Thyroid gland (tissue), 4 donors: ENCODE measurements around the gene MYOM3. TPM values are rescaled to one million over a fixed set of nuclear protein-coding genes. Genes with fewer than 3 reads are reported as not detected.

ENCODE experiments used
- DNase-seq, 2 donors: peaks; one replicate each; pipeline ENCODE4 v3.0.0-alpha.2; 2019
- H3K27ac ChIP-seq, 3 donors: fragments of 200-600 bp; sonication (generic); 1 replicate in 2 of 3; 2 replicates in 1 of 3; pipeline ENCODE4 v1.5.1; 2016 to 2019; ENCODE audit warnings: mild to moderate bottlenecking in 1 of 3, moderate library complexity in 1 of 3
- H3K27me3 ChIP-seq: fragments of 200-600 bp; sonication (generic); one replicate; pipeline ENCODE4 v1.5.1; 2019
- H3K36me3 ChIP-seq, 2 donors: fragments of 200-600 bp; sonication (generic); one replicate each; pipeline ENCODE4 v1.5.1; 2016 to 2019
- H3K4me1 ChIP-seq, 2 donors: fragments of 200-600 bp; sonication (generic); one replicate each; pipeline ENCODE4 v1.5.1; 2017 to 2019
- H3K4me3 ChIP-seq, 3 donors: fragments of 200-600 bp; sonication (generic); replicated peaks in 1 of 3; 1 replicate in 2 of 3; 2 replicates in 1 of 3; pipeline ENCODE4 v1.5.1; 2016; ENCODE audit warnings: mild to moderate bottlenecking in 1 of 3
- H3K9me3 ChIP-seq: fragments of 200-600 bp; sonication (generic); one replicate; pipeline ENCODE4 v1.5.1; 2017
- CTCF ChIP-seq, 6 experiments: fragments of 200-600 bp in 3 of 6; fragments of 450-650 bp in 3 of 6; sonication (generic) in 3 of 6; IDR thresholded peaks; one replicate each; pipeline ENCODE4 v1.5.1; 2016 to 2019; ENCODE audit warnings: antibody characterized with exemption in 6 of 6, mild to moderate bottlenecking in 2 of 6, inconsistent platforms in 1 of 6, moderate library complexity in 1 of 6
- POLR2A ChIP-seq, 2 donors: fragments of 450-650 bp; IDR thresholded peaks; one replicate each; pipeline ENCODE4 v1.6.1; 2017; ENCODE audit warnings: antibody characterized with exemption in 2 of 2, mild to moderate bottlenecking in 2 of 2, moderate library complexity in 1 of 2
- WGBS, 2 donors: methylation state at CpG; one replicate each; pipeline ENCODE4 v1.1.5; 2017; 5-methylcytosine and 5-hydroxymethylcytosine counted together
- intact Hi-C: fragments of 100-400 bp; cut with DNase I; formaldehyde crosslinking; loops from one replicate; pipeline ENCODE4 v1.15.1; 2023
- total RNA-seq, 4 donors: library from RNA; depleted of rRNA; stranded (reverse); fragments of >200 nt; gene quantifications; one replicate each; pipeline ENCODE4 v1.2.3, GENCODE V29; 2016

Gene MYOM3
- total RNA-seq, 4 donors from 2014 or later = 0.11 to 0.54 TPM; not detected in 2

GRCh38 chr1:24126018-24126671 lies 14.2 kb upstream of the MYOM3 start:
- Histone ChIP-seq H3K27ac (no peak overlapping the region), H3K27me3 (no peaks in the 10 kb centered on the region), H3K4me3 (no peak overlapping the region), H3K36me3 (no peaks in the 10 kb centered on the region), H3K4me1 (peaks cover under 1 to 8% of the 10 kb centered on the region in 2 donors), H3K9me3 (no peaks in the 10 kb centered on the region)
- intact Hi-C loops = no loop called here
- TF ChIP-seq POLR2A (IDR thresholded peaks at IDR 0.05) (no peak), CTCF (IDR thresholded peaks at IDR 0.05) (no peak)
- DNase-seq = no peak
- WGBS, 2 donors = 65 to 68% methylated on average over 5 to 6 of the region's 6 CpGs

- Histone ChIP-seq H3K4me3 (no peak overlapping the region), H3K4me1 (peaks cover 7 to 15% of the 10 kb centered on the region in 2 donors), H3K36me3 (no peaks in the 10 kb centered on the region), H3K27ac (no peak overlapping the region), H3K9me3 (no peaks in the 10 kb centered on the region), H3K27me3 (no peaks in the 10 kb centered on the region)
- intact Hi-C loops = no loop called here
- DNase-seq = no peak
- no peak for TF ChIP-seq CTCF (IDR thresholded peaks at IDR 0.05)
- TF ChIP-seq POLR2A (IDR thresholded peaks at IDR 0.05) = no peak
- 81 to 91% methylated on average over 4 of the region's 4 CpGs for WGBS, 2 donors
These were observed 13.5 kb upstream of the MYOM3 start for GRCh38 chr1:24125456-24125855.

GRCh38 chr1:24124980-24125379 lies 13.0 kb upstream of the MYOM3 start:
- intact Hi-C loops = no loop called here

GRCh38 chr1:24123611-24124010 lies 11.7 kb upstream of the MYOM3 start:
- Histone ChIP-seq H3K4me1 (peaks cover 17 to 18% of the 10 kb centered on the region in 2 donors), H3K4me3 (no peak overlapping the region), H3K9me3 (no peaks in the 10 kb centered on the region), H3K36me3 (no peaks in the 10 kb centered on the region), H3K27me3 (no peaks in the 10 kb centered on the region), H3K27ac (no peak overlapping the region)
- WGBS, 2 donors = 84 to 87% methylated on average over 6 of the region's 6 CpGs
- intact Hi-C loops = no loop called here
- DNase-seq = no peak
- TF ChIP-seq POLR2A (IDR thresholded peaks at IDR 0.05) (no peak), CTCF (IDR thresholded peaks at IDR 0.05) (no peak)

More at GRCh38 chr1:24124980-24125379, 13.0 kb upstream of the MYOM3 start:
- H3K9me3 ChIP-seq = no peaks in the 10 kb centered on the region
- TF ChIP-seq POLR2A (IDR thresholded peaks at IDR 0.05) (no peak), CTCF (IDR thresholded peaks at IDR 0.05) (no peak)
- H3K27ac ChIP-seq = no peak overlapping the region
- H3K4me3 ChIP-seq = no peak overlapping the region
- DNase-seq = no peak
- no peaks in the 10 kb centered on the region for H3K27me3 ChIP-seq
- WGBS, 2 donors = 53 to 95% methylated on average over 2 of the region's 2 CpGs
- peaks cover 10 to 16% of the 10 kb centered on the region in 2 donors for H3K4me1 ChIP-seq
- no peaks in the 10 kb centered on the region for H3K36me3 ChIP-seq

- no peaks in the 10 kb centered on the region for H3K36me3 ChIP-seq
- no peaks in the 10 kb centered on the region for H3K27me3 ChIP-seq
- peaks cover 17 to 18% of the 10 kb centered on the region in 2 donors for H3K4me1 ChIP-seq
- H3K27ac ChIP-seq = no peak overlapping the region
- TF ChIP-seq CTCF (IDR thresholded peaks at IDR 0.05) (no peak), POLR2A (IDR thresholded peaks at IDR 0.05) (no peak)
- H3K4me3 ChIP-seq = no peak overlapping the region
- DNase-seq = no peak
- intact Hi-C loops = no loop called here
- 84 to 95% methylated on average over 7 of the region's 7 CpGs for WGBS, 2 donors
- no peaks in the 10 kb centered on the region for H3K9me3 ChIP-seq
These were observed 10.8 kb upstream of the MYOM3 start for GRCh38 chr1:24122776-24123175.
